SU-DHL-6 (cell line): ENCODE data around the gene CHN1.

Experiments
- H2AFZ ChIP-seq: fragments of 200-600 bp; sonication (generic); 2 replicates; pipeline ENCODE4 v1.6.1; 2014; ENCODE audit warnings: low read depth, mild to moderate bottlenecking, moderate library complexity, mixed read lengths, antibody characterized with exemption, low read length; ENCODE audit not compliant: severe bottlenecking
- H3F3A ChIP-seq: fragments of 200-600 bp; shearing (Covaris generic); 2 replicates; pipeline ENCODE4 v1.6.0; 2016; ENCODE audit warnings: antibody characterized with exemption, mild to moderate bottlenecking; ENCODE audit not compliant: insufficient read depth
- H3K27ac ChIP-seq: fragments of 200-600 bp; sonication (generic); 2 replicates; pipeline ENCODE4 v1.5.1; 2016; ENCODE audit warnings: low read depth, mild to moderate bottlenecking, low read length, moderate library complexity, mixed read lengths
- H3K27me3 ChIP-seq: fragments of 200-600 bp; sonication (generic), shearing (Covaris generic); 2 replicates; pipeline ENCODE4 v1.6.0; 2014; ENCODE audit warnings: mild to moderate bottlenecking, low read length
- H3K36me3 ChIP-seq: fragments of 200-600 bp; sonication (generic); 2 replicates; pipeline ENCODE4 v1.6.1; 2014; ENCODE audit warnings: mild to moderate bottlenecking, low read length, mixed read lengths
- H3K4me2 ChIP-seq: fragments of 300-600, 200-600 bp; shearing (Covaris generic), sonication (generic); 2 replicates; pipeline ENCODE4 v1.6.0; 2014; ENCODE audit warnings: low read length, low read depth, mild to moderate bottlenecking; ENCODE audit not compliant: poor library complexity, severe bottlenecking
- H3K4me3 ChIP-seq: fragments of 200-600 bp; sonication (generic); 2 replicates; pipeline ENCODE4 v1.5.1; 2014; ENCODE audit warnings: antibody characterized with exemption, low read length, mild to moderate bottlenecking, mixed read lengths; ENCODE audit not compliant: insufficient read depth, poor library complexity, severe bottlenecking
- H3K79me2 ChIP-seq: fragments of 200-600 bp; sonication (generic); 2 replicates; pipeline ENCODE4 v1.6.1; 2014; ENCODE audit warnings: mild to moderate bottlenecking, low read length, moderate library complexity; ENCODE audit not compliant: insufficient read depth
- H3K9ac ChIP-seq: fragments of 200-600 bp; sonication (generic); 2 replicates; pipeline ENCODE4 v1.7.0; 2014; ENCODE audit warnings: mild to moderate bottlenecking, low read length
- H3K9me2 ChIP-seq: fragments of 200-600 bp; sonication (generic); replicated peaks from 2 replicates; pipeline ENCODE4 v1.6.1; 2014; ENCODE audit warnings: low read length; ENCODE audit not compliant: insufficient read depth
- H3K9me3 ChIP-seq: fragments of 200-600 bp; sonication (generic); 2 replicates; pipeline ENCODE4 v1.6.1; 2014; ENCODE audit warnings: low read length, mixed read lengths; ENCODE audit not compliant: insufficient read depth
- H4K20me1 ChIP-seq: fragments of 200-600 bp; sonication (generic); 2 replicates; pipeline ENCODE4 v1.6.1; 2014; ENCODE audit warnings: low read depth, mild to moderate bottlenecking, antibody characterized with exemption, low read length, moderate library complexity, mixed read lengths
- EZH2phosphoT487 ChIP-seq: fragments of 200-600 bp; sonication (generic), shearing (Covaris generic); conservative IDR thresholded peaks from 2 replicates; pipeline ENCODE4 v1.6.1; 2018; ENCODE audit warnings: mild to moderate bottlenecking, antibody characterized with exemption, low read length, moderate library complexity, mixed read lengths
- TF ChIP-seq, protein P1 (sequence below): fragments of 200-600 bp; sonication (generic); IDR thresholded peaks from one replicate; pipeline ENCODE4 v1.5.1; 2017; ENCODE audit warnings: antibody characterized with exemption, mild to moderate bottlenecking, low read length, moderate library complexity; ENCODE audit not compliant: insufficient read depth, poor library complexity, severe bottlenecking

Gene CHN1

DNA sequence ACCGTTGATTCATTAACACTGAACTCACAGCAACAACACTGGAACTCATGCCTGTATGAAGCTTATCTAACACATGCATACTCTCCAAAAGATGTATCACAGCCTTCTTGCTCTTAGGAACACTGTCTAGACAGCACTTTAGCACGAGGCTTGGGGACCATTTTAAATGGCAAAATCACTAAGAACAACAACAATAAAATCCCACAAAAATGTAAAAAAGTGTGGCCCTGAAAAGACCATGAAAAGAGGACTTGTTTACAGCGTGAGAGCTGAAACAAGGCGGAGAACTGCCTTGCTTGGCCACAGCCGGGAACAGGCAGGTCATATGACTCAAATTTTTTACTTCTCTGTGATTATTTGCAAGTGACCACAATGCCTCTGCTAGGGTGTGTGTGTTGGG lies 48.1 kb downstream of the CHN1 start:
- no peaks in the 10 kb centered on the region for H4K20me1 ChIP-seq
- H3K36me3 ChIP-seq, result no peaks in the 10 kb centered on the region
- no peaks in the 10 kb centered on the region for H3F3A ChIP-seq
- H3K4me2 ChIP-seq, result no peak overlapping the region
- H3K9me3 ChIP-seq, result no peaks in the 10 kb centered on the region
- H3K9ac ChIP-seq, result no peak overlapping the region
- TF ChIP-seq, protein P1, sequence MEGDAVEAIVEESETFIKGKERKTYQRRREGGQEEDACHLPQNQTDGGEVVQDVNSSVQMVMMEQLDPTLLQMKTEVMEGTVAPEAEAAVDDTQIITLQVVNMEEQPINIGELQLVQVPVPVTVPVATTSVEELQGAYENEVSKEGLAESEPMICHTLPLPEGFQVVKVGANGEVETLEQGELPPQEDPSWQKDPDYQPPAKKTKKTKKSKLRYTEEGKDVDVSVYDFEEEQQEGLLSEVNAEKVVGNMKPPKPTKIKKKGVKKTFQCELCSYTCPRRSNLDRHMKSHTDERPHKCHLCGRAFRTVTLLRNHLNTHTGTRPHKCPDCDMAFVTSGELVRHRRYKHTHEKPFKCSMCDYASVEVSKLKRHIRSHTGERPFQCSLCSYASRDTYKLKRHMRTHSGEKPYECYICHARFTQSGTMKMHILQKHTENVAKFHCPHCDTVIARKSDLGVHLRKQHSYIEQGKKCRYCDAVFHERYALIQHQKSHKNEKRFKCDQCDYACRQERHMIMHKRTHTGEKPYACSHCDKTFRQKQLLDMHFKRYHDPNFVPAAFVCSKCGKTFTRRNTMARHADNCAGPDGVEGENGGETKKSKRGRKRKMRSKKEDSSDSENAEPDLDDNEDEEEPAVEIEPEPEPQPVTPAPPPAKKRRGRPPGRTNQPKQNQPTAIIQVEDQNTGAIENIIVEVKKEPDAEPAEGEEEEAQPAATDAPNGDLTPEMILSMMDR, result no peak
- no peak for TF ChIP-seq EZH2phosphoT487
- H3K4me3 ChIP-seq, result no peak overlapping the region
- no peak overlapping the region for H2AFZ ChIP-seq
- no peaks in the 10 kb centered on the region for H3K27me3 ChIP-seq
- no peaks in the 10 kb centered on the region for H3K79me2 ChIP-seq
- no peaks in the 10 kb centered on the region for H3K9me2 ChIP-seq
- H3K27ac ChIP-seq, result no peak overlapping the region

DNA sequence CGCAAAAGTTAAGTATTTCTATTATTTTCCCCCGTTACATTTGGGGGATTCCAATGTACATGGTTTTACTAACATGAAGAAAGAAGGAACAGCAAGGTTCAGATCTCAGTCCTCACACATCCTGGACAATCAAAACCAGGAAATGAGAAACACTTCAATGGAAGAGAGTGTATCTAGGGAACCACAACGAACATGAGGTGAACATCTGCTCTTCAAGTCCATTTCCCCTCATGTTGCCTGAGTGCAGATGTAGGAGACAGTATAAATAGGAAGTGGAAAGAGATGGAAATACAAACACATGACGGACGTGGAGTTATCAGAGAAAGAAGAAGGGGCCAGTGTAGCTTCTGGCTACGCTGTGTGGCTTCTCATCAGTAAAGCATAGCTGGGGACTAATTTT lies 52.6 kb downstream of the CHN1 start:
- H3K27ac ChIP-seq, result no peak overlapping the region
- H3K4me2 ChIP-seq, result no peak overlapping the region
- no peaks in the 10 kb centered on the region for H3K79me2 ChIP-seq
- TF ChIP-seq, protein P1, result no peak
- no peak for TF ChIP-seq EZH2phosphoT487
- no peaks in the 10 kb centered on the region for H3F3A ChIP-seq
- H3K9me2 ChIP-seq, result no peaks in the 10 kb centered on the region
- H3K9me3 ChIP-seq, result no peaks in the 10 kb centered on the region
- no peaks in the 10 kb centered on the region for H3K27me3 ChIP-seq
- no peak overlapping the region for H3K4me3 ChIP-seq
- no peak overlapping the region for H3K9ac ChIP-seq
- H4K20me1 ChIP-seq, result no peaks in the 10 kb centered on the region
- no peak overlapping the region for H2AFZ ChIP-seq
- no peaks in the 10 kb centered on the region for H3K36me3 ChIP-seq

DNA sequence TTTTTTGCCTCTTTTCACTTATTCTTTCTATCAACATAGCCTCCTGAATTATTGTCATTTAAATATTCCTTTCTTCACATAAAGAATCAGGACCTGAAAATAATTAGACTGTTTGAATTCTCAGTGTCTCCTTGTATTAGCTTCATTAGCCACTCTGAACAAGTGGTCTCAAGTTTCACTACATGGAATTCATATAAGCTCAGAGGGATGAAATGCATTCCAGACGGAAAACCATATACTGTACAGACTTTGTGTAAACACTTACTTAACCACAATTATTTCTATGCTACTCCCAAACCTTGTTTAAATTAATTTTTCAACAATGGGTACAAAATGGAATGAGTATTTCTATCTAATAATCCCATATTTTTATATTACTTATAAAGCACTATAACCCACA lies 53.4 kb downstream of the CHN1 start:
- Histone ChIP-seq H3K9ac (no peak overlapping the region), H3K36me3 (no peaks in the 10 kb centered on the region), H4K20me1 (no peaks in the 10 kb centered on the region), H3K27me3 (no peaks in the 10 kb centered on the region), H3K27ac (no peak overlapping the region), H2AFZ (no peak overlapping the region), H3K4me3 (no peak overlapping the region), H3K4me2 (no peak overlapping the region), H3K9me2 (no peaks in the 10 kb centered on the region), H3F3A (no peaks in the 10 kb centered on the region), H3K9me3 (no peaks in the 10 kb centered on the region), H3K79me2 (no peaks in the 10 kb centered on the region)
- TF ChIP-seq, protein P1, result no peak
- TF ChIP-seq EZH2phosphoT487, result no peak
